Liver (tissue), 9 donors: ENCODE measurements around the gene KRT71. TPM values are rescaled to one million over a fixed set of nuclear protein-coding genes. Genes with fewer than 3 reads are reported as not detected.
A peak's percentile ranks its signal among the peaks of the same experiment; 100 is the strongest.
"Not testable (repeated sequence)": the region's sequence is repeated elsewhere in the genome, so short reads cannot be mapped to it uniquely, and the experiment has no call there.

Experiments
- DNase-seq: peaks from one replicate; pipeline ENCODE4 v3.0.0-alpha.2; 2017; ENCODE audit warnings: low spot score
- H3K27ac ChIP-seq, 2 donors: one replicate each; pipeline ENCODE4 v1.7.0; 2013; ENCODE audit warnings: inconsistent platforms in 2 of 2, low read length in 2 of 2, control low read depth in 1 of 2, low read depth in 1 of 2, mild to moderate bottlenecking in 1 of 2
- H3K27me3 ChIP-seq, 4 donors: one replicate each; pipeline versions ENCODE4 v1.6.1 to v1.7.0; 2013; ENCODE audit warnings: low read length in 3 of 4, inconsistent platforms in 1 of 4, mild to moderate bottlenecking in 1 of 4, moderate library complexity in 1 of 4; ENCODE audit not compliant: control insufficient read depth in 4 of 4, insufficient read depth in 4 of 4
- H3K36me3 ChIP-seq, 4 donors: one replicate each; pipeline versions ENCODE4 v1.6.1 to v1.7.0; 2013; ENCODE audit warnings: low read length in 3 of 4, mild to moderate bottlenecking in 3 of 4, low read depth in 1 of 4, moderate library complexity in 1 of 4; ENCODE audit not compliant: control insufficient read depth in 4 of 4, insufficient read depth in 3 of 4
- H3K4me1 ChIP-seq, 4 donors: one replicate each; pipeline versions ENCODE4 v1.6.1 to v1.7.0; 2013; ENCODE audit warnings: low read length in 3 of 4, mild to moderate bottlenecking in 3 of 4, moderate library complexity in 1 of 4; ENCODE audit not compliant: control insufficient read depth in 4 of 4, insufficient read depth in 4 of 4
- H3K4me3 ChIP-seq, 3 donors: one replicate each; pipeline versions ENCODE4 v1.6.1 to v1.7.0; 2013; ENCODE audit warnings: low read length in 3 of 3, control low read depth in 1 of 3, low read depth in 1 of 3, mild to moderate bottlenecking in 1 of 3
- H3K9ac ChIP-seq, 2 donors: one replicate each; pipeline ENCODE4 v1.7.0; 2013; ENCODE audit warnings: low read length in 2 of 2, mild to moderate bottlenecking in 2 of 2, moderate library complexity in 2 of 2, control low read depth in 1 of 2, low read depth in 1 of 2
- H3K9me3 ChIP-seq, 4 donors: one replicate each; pipeline versions ENCODE4 v1.6.1 to v1.7.0; 2013; ENCODE audit warnings: low read length in 3 of 4; ENCODE audit not compliant: control insufficient read depth in 4 of 4
- EGR1 ChIP-seq, 2 donors: IDR thresholded peaks; 2 replicates each; pipeline ENCODE4 v1.6.1; 2016 to 2018; ENCODE audit warnings: antibody characterized with exemption in 2 of 2, low read depth in 2 of 2
- FOXA1 ChIP-seq: IDR thresholded peaks from 2 replicates; pipeline ENCODE4 v1.6.1; 2016; ENCODE audit warnings: antibody characterized with exemption
- GABPA ChIP-seq, 2 donors: IDR thresholded peaks in 1 of 2; conservative IDR thresholded peaks in 1 of 2; 2 replicates each; pipeline ENCODE4 v1.6.1; 2016; ENCODE audit warnings: antibody characterized with exemption in 2 of 2, mild to moderate bottlenecking in 1 of 2, moderate library complexity in 1 of 2
- HNF4A ChIP-seq, 2 donors: conservative IDR thresholded peaks; 2 replicates each; pipeline ENCODE4 v1.6.1; 2016; ENCODE audit warnings: antibody characterized with exemption in 2 of 2, mild to moderate bottlenecking in 2 of 2
- HNF4G ChIP-seq: IDR thresholded peaks from 2 replicates; pipeline ENCODE4 v1.6.1; 2016; ENCODE audit warnings: antibody characterized with exemption
- JUND ChIP-seq, 2 donors: IDR thresholded peaks; 2 replicates each; pipeline ENCODE4 v1.6.1; 2016; ENCODE audit warnings: antibody characterized with exemption in 2 of 2
- NR2F2 ChIP-seq: IDR thresholded peaks from 2 replicates; pipeline ENCODE4 v1.6.1; 2016; ENCODE audit warnings: antibody characterized with exemption
- RAD21 ChIP-seq, 2 donors: IDR thresholded peaks; 2 replicates each; pipeline ENCODE4 v1.6.1; 2016; ENCODE audit warnings: antibody characterized with exemption in 2 of 2, mild to moderate bottlenecking in 2 of 2
- RXRA ChIP-seq, 2 donors: IDR thresholded peaks; 2 replicates each; pipeline ENCODE4 v1.6.1; 2017 to 2018; ENCODE audit warnings: antibody characterized with exemption in 2 of 2, mild to moderate bottlenecking in 1 of 2
- SP1 ChIP-seq: IDR thresholded peaks from 2 replicates; pipeline ENCODE4 v1.6.1; 2018; ENCODE audit warnings: antibody characterized with exemption, mild to moderate bottlenecking
- TAF1 ChIP-seq: conservative IDR thresholded peaks from 2 replicates; pipeline ENCODE4 v1.6.1; 2016; ENCODE audit warnings: antibody characterized with exemption, mild to moderate bottlenecking
- WGBS: extraction: QIAGEN DNeasy Blood & Tissue Kit; methylation state at CpG from one replicate; pipeline ENCODE4 v1.1.7; 2013; 5-methylcytosine and 5-hydroxymethylcytosine counted together
- polyA plus RNA-seq, 2 donors: library from polyadenylated mRNA; stranded (reverse) in 1 of 2; unstranded in 1 of 2; fragments of 200-250 nt in 1 of 2; fragments of >200 nt in 1 of 2; fragmentation: Nextera tagmentation in 1 of 2; extraction: Ambion mirVana in 1 of 2; gene quantifications; one replicate each; pipeline versions ENCODE4 v1.2.1 to v1.2.3, GENCODE V29; 2013 to 2015
- total RNA-seq, 2 donors: library from RNA; depleted of rRNA; stranded (reverse); fragments of >200 nt; gene quantifications; one replicate each; pipeline ENCODE4 v1.2.3, GENCODE V29; 2014
- TF ChIP-seq, protein P1 (sequence below): IDR thresholded peaks from 2 replicates; pipeline ENCODE4 v1.6.1; 2016; ENCODE audit warnings: antibody characterized with exemption
- TF ChIP-seq, protein P2 (sequence below): IDR thresholded peaks from 2 replicates; pipeline ENCODE4 v1.6.1; 2016; ENCODE audit warnings: antibody characterized with exemption
- TF ChIP-seq, protein P3 (sequence below): IDR thresholded peaks from 2 replicates; pipeline ENCODE4 v1.6.1; 2016; ENCODE audit warnings: antibody characterized with exemption
- TF ChIP-seq, protein P4 (sequence below): IDR thresholded peaks from 2 replicates; pipeline ENCODE4 v1.6.1; 2016; ENCODE audit warnings: antibody characterized with exemption, mild to moderate bottlenecking
- donor health status: healthy.
- donor health status: healthy.
- donor health status: healthy.
- donor health status: healthy.
- donor health status: healthy.

Gene KRT71
- total and polyA plus RNA-seq, 4 donors: not detected

DNA sequence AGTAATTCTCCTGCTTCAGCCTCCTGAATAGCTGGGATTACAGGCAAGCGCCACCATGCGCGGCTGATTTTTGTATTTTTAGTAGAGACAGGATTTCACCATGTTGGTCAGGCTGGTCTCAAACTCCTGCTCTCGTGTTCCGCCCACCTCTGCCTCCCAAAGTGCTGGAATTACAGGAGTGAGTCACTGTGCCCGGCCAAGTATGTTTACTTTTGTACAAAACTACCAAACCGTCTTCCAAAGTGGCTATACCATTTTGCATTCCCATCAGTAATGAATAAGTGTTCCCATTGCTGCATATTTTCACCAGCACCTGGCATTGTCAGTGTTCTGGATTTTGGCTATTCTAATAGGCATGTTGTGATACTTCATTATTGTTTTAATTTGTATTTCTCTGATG is 51.5 kb downstream of the KRT71 start:
- Histone ChIP-seq H3K9ac (no peak overlapping the region), H3K4me1 (no peaks in the 10 kb centered on the region), H3K4me3 (no peak overlapping the region), H3K27me3 (peaks cover 0 to 2% (median 0%) of the 10 kb centered on the region in 4 donors), H3K36me3 (no peaks in the 10 kb centered on the region), H3K27ac (no peak overlapping the region), H3K9me3 (peaks cover 0 to 7% (median 0%) of the 10 kb centered on the region in 4 donors)
- peak; percentile 4 for DNase-seq
- TF ChIP-seq, protein P1, sequence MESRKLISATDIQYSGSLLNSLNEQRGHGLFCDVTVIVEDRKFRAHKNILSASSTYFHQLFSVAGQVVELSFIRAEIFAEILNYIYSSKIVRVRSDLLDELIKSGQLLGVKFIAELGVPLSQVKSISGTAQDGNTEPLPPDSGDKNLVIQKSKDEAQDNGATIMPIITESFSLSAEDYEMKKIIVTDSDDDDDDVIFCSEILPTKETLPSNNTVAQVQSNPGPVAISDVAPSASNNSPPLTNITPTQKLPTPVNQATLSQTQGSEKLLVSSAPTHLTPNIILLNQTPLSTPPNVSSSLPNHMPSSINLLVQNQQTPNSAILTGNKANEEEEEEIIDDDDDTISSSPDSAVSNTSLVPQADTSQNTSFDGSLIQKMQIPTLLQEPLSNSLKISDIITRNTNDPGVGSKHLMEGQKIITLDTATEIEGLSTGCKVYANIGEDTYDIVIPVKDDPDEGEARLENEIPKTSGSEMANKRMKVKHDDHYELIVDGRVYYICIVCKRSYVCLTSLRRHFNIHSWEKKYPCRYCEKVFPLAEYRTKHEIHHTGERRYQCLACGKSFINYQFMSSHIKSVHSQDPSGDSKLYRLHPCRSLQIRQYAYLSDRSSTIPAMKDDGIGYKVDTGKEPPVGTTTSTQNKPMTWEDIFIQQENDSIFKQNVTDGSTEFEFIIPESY: no peak
- no peak for TF ChIP-seq GABPA (IDR thresholded peaks at IDR 0.05 in 1 of 2, conservative IDR thresholded peaks at IDR 0.05 in 1 of 2)
- TF ChIP-seq, protein P2, sequence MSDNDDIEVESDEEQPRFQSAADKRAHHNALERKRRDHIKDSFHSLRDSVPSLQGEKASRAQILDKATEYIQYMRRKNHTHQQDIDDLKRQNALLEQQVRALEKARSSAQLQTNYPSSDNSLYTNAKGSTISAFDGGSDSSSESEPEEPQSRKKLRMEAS: no peak
- no peak for TF ChIP-seq HNF4G
- TF ChIP-seq EGR1 (IDR thresholded peaks at IDR 0.05; ENCODE audit: low read depth in 2 of 2): no peak
- no peak for TF ChIP-seq TAF1
- TF ChIP-seq RXRA (IDR thresholded peaks at IDR 0.05): no peak
- TF ChIP-seq JUND (IDR thresholded peaks at IDR 0.05): no peak
- no peak for TF ChIP-seq FOXA1
- TF ChIP-seq, protein P3, sequence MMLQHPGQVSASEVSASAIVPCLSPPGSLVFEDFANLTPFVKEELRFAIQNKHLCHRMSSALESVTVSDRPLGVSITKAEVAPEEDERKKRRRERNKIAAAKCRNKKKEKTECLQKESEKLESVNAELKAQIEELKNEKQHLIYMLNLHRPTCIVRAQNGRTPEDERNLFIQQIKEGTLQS: no peak
- TF ChIP-seq, protein P4, sequence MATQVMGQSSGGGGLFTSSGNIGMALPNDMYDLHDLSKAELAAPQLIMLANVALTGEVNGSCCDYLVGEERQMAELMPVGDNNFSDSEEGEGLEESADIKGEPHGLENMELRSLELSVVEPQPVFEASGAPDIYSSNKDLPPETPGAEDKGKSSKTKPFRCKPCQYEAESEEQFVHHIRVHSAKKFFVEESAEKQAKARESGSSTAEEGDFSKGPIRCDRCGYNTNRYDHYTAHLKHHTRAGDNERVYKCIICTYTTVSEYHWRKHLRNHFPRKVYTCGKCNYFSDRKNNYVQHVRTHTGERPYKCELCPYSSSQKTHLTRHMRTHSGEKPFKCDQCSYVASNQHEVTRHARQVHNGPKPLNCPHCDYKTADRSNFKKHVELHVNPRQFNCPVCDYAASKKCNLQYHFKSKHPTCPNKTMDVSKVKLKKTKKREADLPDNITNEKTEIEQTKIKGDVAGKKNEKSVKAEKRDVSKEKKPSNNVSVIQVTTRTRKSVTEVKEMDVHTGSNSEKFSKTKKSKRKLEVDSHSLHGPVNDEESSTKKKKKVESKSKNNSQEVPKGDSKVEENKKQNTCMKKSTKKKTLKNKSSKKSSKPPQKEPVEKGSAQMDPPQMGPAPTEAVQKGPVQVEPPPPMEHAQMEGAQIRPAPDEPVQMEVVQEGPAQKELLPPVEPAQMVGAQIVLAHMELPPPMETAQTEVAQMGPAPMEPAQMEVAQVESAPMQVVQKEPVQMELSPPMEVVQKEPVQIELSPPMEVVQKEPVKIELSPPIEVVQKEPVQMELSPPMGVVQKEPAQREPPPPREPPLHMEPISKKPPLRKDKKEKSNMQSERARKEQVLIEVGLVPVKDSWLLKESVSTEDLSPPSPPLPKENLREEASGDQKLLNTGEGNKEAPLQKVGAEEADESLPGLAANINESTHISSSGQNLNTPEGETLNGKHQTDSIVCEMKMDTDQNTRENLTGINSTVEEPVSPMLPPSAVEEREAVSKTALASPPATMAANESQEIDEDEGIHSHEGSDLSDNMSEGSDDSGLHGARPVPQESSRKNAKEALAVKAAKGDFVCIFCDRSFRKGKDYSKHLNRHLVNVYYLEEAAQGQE: no peak
- no peak for TF ChIP-seq HNF4A (conservative IDR thresholded peaks at IDR 0.05)
- TF ChIP-seq SP1: no peak
- no peak for TF ChIP-seq RAD21 (IDR thresholded peaks at IDR 0.05)
- TF ChIP-seq NR2F2: no peak
- WGBS: 88% methylated on average over 7 of the region's 7 CpGs

DNA sequence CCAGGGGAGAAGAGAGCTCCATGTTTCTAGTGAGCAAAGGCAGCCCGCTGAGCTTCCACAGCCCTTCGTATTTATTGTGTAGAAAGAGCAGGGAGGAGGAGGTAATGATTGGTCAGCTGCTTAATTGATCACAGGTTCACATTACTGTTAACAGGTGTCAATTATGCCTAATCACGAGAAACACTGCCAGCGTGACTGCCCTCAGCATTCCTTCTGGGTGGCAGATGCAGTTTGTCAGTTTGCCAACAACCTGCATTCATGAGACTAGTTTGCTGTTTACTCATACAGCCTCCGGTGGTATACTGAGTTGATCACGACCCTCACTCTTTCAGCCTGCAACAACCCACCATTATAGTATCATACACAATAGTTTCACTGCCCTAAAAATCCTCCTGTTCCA is 52.4 kb downstream of the KRT71 start:
- not testable (repeated sequence) for H3K36me3 ChIP-seq, H3K9me3 ChIP-seq, H3K9ac ChIP-seq, H3K27me3 ChIP-seq, H3K4me3 ChIP-seq, H3K27ac ChIP-seq, H3K4me1 ChIP-seq
- DNase-seq: peak; percentile 4
- WGBS: 83% methylated on average over 6 of the region's 6 CpGs
